ENCODE measurements around the gene PRDM16. TPM values are rescaled to one million over a fixed set of nuclear protein-coding genes. Genes with fewer than 3 reads are reported as not detected.

The PRDM16 gene
- total RNA-seq, 1 experiment from 2014 or later, result 0.17 TPM

GRCh38 chr1:3169665-3170356, 100.8 kb downstream of the PRDM16 start:
- H2BK15ac ChIP-seq (ENCODE audit: low read depth, low read length), result no peak overlapping the region
- H2BK20ac ChIP-seq (ENCODE audit: low read depth, low read length, poor library complexity, severe bottlenecking), result no peak overlapping the region
- H3K4me1 ChIP-seq (ENCODE audit: insufficient read depth, low read length), result no peaks in the 10 kb centered on the region
- peaks cover 2% of the 10 kb centered on the region; the same call in 1 of the 2 replicates for H3K27me3 Mint-ChIP-seq (ENCODE audit: low read depth)
- no peaks in the 10 kb centered on the region for H3K36me3 Mint-ChIP-seq (ENCODE audit: insufficient read depth in 1 of 3, low read depth in 3 of 3)
- H3K56ac ChIP-seq (ENCODE audit: insufficient read length, low read depth, low read length), result no peak overlapping the region
- no peaks in the 10 kb centered on the region for H3K79me1 ChIP-seq (ENCODE audit: insufficient read depth, low read depth, low read length, poor library complexity, severe bottlenecking)
- no peak for TF ChIP-seq CTCF (conservative IDR thresholded peaks at IDR 0.05)
- no peaks in the 10 kb centered on the region for H3K23me2 ChIP-seq (ENCODE audit: insufficient read length, low read depth, low read length, poor library complexity, severe bottlenecking)
- H4K5ac ChIP-seq (ENCODE audit: insufficient read length, low read depth, low read length), result no peak overlapping the region
- peaks cover 0 to 14% of the 10 kb centered on the region in 2 experiments; a peak in 2 of 4 replicates for H3K4me1 Mint-ChIP-seq
- no peak overlapping the region for H3K14ac ChIP-seq (ENCODE audit: insufficient read depth, low read length)
- no peak overlapping the region for H3T11ph ChIP-seq (ENCODE audit: low read length)
- no peak overlapping the region for H3K4ac ChIP-seq (ENCODE audit: low read depth, low read length)
- no peaks in the 10 kb centered on the region for H3K9me3 Mint-ChIP-seq
- no peak overlapping the region for H3K23ac ChIP-seq (ENCODE audit: insufficient read length, low read depth, low read length)
- no peaks in the 10 kb centered on the region for H3K27me3 ChIP-seq (ENCODE audit: insufficient read depth, low read length)
- WGBS (ENCODE audit: extremely low coverage, insufficient read length, low lambda C conversion rate), result no CpG with 5 or more reads among the region's 35 CpGs
- no peak overlapping the region for H2AFZ ChIP-seq (ENCODE audit: low read length)
- peak overlapping the region in 1 of 3 experiments; percentile 65; a peak in 1 of 7 replicates for H3K27ac Mint-ChIP-seq
- H3K27ac ChIP-seq (ENCODE audit: insufficient read length, low read depth, low read length), result no peak overlapping the region
- H3K9ac ChIP-seq (ENCODE audit: extremely low read depth, insufficient read length, low read length), result no peak overlapping the region
- DNase-seq, result no peak
- H2BK120ac ChIP-seq (ENCODE audit: low read depth, low read length, poor library complexity, severe bottlenecking), result no peak overlapping the region
- no peak overlapping the region for H3K4me2 ChIP-seq (ENCODE audit: insufficient read depth, insufficient read length, low read length)
- no peaks in the 10 kb centered on the region for H3K9me3 ChIP-seq (ENCODE audit: control insufficient read depth, low read depth, low read length)
- H4K8ac ChIP-seq (replicated peaks; ENCODE audit: insufficient read length, low read depth, low read length), result no peak overlapping the region
- no peak overlapping the region for H3K4me3 Mint-ChIP-seq
- no peaks in the 10 kb centered on the region for H4K20me1 ChIP-seq (ENCODE audit: control insufficient read depth, insufficient read depth, insufficient read length)
- no peak overlapping the region for H2BK12ac ChIP-seq (ENCODE audit: insufficient read length, low read depth, low read length)
- no peaks in the 10 kb centered on the region for H3K79me2 ChIP-seq (ENCODE audit: insufficient read depth, low read length)
- no peak overlapping the region for H2AK5ac ChIP-seq (ENCODE audit: insufficient read length, low read length)
- no peak overlapping the region for H4K91ac ChIP-seq (ENCODE audit: insufficient read length, low read depth, low read length)
- H3K18ac ChIP-seq (ENCODE audit: insufficient read length, low read depth, low read length), result no peak overlapping the region
- H2BK5ac ChIP-seq (ENCODE audit: insufficient read length, low read length), result no peak overlapping the region

Measured in H9 (cell line).